Fibroblast of pulmonary artery (primary cell): ENCODE data around the gene PDE4D.

Source experiments
- DNase-seq: peaks from one replicate; pipeline ENCODE4 v3.0.0-alpha.2; 2010; ENCODE audit warnings: low read depth
- H3K4me3 ChIP-seq: replicated peaks from 2 replicates; pipeline ENCODE4 v1.5.1; 2011; ENCODE audit warnings: low read depth, mild to moderate bottlenecking, control low read depth, low read length, moderate library complexity
- TF ChIP-seq, protein P1 (sequence below): IDR thresholded peaks from 2 replicates; pipeline ENCODE4 v1.5.1; 2011; ENCODE audit warnings: mild to moderate bottlenecking, control low read depth, low read length, inconsistent platforms; ENCODE audit errors: missing control alignments

The PDE4D gene

DNA sequence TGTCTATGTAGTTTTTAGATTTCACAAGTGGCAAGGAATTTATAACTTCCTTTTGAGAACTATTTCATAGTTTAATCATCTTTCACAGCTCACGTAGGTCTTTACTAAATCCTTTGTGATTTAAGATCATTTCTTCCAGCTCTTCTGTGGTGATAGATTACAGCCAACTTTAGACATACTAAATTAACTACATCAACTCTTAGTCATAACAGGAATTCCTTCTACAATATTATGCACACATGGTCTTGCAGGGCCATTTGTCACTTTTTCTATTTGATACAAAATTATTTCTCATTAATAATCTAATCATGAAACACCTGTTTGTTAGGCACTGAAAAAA, 208.4 kb downstream of the PDE4D start:
- TF ChIP-seq, protein P1, sequence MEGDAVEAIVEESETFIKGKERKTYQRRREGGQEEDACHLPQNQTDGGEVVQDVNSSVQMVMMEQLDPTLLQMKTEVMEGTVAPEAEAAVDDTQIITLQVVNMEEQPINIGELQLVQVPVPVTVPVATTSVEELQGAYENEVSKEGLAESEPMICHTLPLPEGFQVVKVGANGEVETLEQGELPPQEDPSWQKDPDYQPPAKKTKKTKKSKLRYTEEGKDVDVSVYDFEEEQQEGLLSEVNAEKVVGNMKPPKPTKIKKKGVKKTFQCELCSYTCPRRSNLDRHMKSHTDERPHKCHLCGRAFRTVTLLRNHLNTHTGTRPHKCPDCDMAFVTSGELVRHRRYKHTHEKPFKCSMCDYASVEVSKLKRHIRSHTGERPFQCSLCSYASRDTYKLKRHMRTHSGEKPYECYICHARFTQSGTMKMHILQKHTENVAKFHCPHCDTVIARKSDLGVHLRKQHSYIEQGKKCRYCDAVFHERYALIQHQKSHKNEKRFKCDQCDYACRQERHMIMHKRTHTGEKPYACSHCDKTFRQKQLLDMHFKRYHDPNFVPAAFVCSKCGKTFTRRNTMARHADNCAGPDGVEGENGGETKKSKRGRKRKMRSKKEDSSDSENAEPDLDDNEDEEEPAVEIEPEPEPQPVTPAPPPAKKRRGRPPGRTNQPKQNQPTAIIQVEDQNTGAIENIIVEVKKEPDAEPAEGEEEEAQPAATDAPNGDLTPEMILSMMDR = no peak
- H3K4me3 ChIP-seq = no peak overlapping the region
- DNase-seq = no peak

DNA sequence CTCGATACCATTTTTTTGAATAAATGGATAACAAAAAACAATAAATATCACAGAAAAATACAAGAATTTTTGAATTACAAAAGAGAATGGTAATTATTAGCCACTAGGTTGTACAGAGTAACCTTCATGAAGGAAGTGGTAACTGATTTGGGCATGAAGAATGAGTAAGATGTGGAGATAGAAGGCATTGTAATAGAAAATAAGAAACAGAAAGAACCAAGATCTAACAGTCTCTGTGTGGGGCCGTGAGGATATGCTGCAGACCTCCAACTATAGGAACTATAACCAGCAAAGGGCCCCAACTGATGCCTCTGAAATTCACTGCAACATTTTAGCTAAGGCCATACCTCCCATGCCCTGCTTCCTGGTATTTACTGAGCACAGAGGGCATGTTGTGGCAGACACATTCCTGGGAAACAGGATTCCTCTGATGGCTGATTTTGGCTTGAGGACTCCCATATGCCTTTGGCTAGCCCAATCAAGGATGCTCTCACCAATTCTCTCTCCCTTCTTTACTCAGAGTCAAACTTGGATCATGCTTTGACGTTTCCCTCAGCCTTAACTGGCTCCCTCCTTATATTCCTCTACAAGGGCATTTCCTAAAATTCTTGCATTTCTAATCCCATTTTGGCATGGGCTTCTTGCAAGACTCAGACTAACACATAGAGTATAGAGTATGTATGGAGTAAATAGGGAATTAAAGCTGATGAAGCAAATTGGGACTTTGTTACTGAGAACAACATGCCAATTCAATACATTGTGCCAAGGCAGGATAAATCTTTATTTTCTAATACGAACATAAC, 208.9 kb downstream of the PDE4D start:
- TF ChIP-seq, protein P1 = no peak
- no peak for DNase-seq

DNA sequence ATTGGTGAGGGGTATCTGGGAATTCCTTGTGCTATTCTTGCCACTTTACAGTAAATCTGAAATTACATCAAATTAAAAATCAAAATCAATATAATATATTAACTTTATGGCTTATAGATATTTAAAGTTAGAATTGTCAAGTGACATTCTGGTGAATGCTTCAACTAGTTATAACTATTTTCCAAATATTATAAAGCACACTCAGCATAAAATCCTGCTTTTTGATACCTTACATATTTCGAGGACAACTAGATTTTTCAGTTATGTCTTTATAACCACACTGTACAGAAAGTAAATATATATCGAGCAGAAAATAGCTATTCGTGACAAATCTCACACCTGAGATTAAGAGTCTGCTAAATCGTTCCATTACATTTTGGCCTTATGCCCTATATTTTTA, 210.2 kb downstream of the PDE4D start:
- TF ChIP-seq, protein P1 = no peak
- no peak for DNase-seq

More for the DNA sequence above, 208.9 kb downstream of the PDE4D start:
- H3K4me3 ChIP-seq = no peak overlapping the region

DNA sequence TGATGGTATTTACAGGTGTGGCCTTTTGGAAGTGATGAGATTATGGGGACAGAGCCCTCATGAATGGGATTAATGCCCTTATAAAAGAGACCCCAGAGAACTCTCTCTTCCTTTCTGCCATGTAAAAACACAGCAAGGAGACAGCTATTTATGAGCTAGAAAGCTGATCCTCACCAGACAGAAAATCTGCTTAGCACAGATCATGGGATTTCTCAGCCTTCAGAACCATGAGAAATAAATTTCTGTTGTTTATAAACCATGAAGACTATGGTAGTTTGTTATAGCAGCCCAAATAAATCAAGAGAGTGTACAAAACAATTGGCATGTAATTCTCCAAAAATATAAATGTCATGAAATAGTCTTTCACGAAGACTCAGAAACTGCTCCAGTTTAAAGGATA, 211.0 kb downstream of the PDE4D start:
- no peak for DNase-seq
- no peak overlapping the region for H3K4me3 ChIP-seq
- TF ChIP-seq, protein P1 = no peak

More for the DNA sequence above, 210.2 kb downstream of the PDE4D start:
- H3K4me3 ChIP-seq = no peak overlapping the region

DNA sequence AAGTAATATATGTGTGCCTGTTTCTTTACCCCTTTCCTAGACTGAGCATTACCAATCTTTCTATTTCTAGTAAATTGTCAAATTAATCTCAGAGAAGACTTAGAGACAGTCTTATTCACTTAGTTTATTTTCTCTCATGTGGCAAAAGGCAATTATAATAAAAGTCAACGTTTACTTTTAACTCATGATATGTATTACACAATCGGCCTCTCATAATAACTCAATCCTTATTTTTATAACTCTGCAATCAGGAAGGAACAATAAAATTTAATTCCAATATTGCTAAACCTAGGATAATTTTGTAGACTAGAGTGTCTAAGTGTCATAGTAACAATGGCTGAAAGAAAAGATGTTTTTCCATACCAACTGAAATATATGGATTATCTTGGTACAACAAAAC, 214.6 kb downstream of the PDE4D start:
- H3K4me3 ChIP-seq = no peak overlapping the region
- TF ChIP-seq, protein P1 = no peak
- DNase-seq = no peak

DNA sequence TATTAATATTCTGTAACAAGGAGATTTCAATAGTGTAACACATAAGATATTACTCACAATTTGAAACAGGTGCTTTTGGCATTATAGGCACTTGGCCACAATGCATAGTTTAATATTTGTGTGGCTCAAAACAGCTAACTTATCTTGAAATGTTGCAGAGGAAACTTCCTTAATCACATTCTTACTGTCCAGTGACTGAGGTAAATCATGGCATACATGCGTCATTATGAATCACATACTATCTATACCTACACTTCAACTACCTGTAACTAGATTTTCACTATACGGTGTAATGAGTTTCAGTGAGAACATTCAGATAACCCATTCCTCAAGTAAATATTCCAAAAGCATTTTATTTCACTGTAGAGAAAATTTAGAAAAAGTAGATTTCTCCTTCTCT, 218.8 kb downstream of the PDE4D start:
- no peak overlapping the region for H3K4me3 ChIP-seq
- TF ChIP-seq, protein P1 = no peak
- DNase-seq = no peak

DNA sequence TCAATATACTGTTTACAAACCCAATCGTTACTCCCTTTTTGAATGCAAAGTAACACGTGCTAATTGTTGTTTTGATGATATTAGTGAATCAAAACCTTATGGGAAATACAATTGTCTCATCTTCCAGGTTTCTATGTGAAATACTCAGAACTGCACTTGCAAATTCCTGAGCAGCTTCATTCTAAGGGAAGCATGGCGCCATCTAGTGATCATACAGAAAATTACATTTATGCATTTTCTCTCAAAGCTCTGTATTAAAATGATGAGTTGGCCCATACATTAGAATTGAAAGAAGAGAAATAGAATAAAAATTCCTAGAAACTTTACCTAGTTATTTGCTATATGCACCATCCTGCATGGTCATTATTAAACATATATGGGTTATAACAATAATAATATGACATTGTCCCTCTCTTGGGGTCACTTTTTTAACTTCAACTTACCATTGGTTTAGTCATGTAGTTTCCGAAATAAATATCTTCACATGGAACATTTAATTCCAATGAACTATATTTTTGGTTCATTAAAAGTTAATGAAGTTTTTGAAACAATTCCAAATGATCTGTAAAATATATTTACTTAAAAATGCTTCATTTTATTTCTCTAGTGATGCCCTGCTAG, 220.0 kb downstream of the PDE4D start:
- H3K4me3 ChIP-seq = no peak overlapping the region
- DNase-seq = peak; percentile 74
- TF ChIP-seq, protein P1 = peak; percentile 72
